NCI-H2081 (cell line): ENCODE results near the gene SMC1B.
A peak's percentile ranks its signal among the peaks of the same experiment; 100 is the strongest.
"Not testable (repeated sequence)": the region's sequence is repeated elsewhere in the genome, so short reads cannot be mapped to it uniquely, and the experiment has no call there.

Experiments used
- DNase-seq, 2 experiments: peaks; one replicate each; lab custom pipeline; 2025; lab: John Stamatoyannopoulos, UW

SMC1B gene

GRCh38 chr22:45442116-45442515 is 28.7 kb upstream of the SMC1B start:
- no peak for DNase-seq

GRCh38 chr22:45441138-45441537 is 27.7 kb upstream of the SMC1B start:
- peak; percentile 55 to 62 for DNase-seq

- not testable (repeated sequence) for DNase-seq
Measured at GRCh38 chr22:45440688-45441087, 27.3 kb upstream of the SMC1B start.

GRCh38 chr22:45438336-45438735 is 24.9 kb upstream of the SMC1B start:
- DNase-seq = no peak

- DNase-seq = not testable (repeated sequence)
Measured at GRCh38 chr22:45436871-45437517, 23.6 kb upstream of the SMC1B start.

- DNase-seq = peak; percentile 60 to 71
Measured at GRCh38 chr22:45435544-45436139, 22.2 kb upstream of the SMC1B start.

- DNase-seq = no peak
Measured at GRCh38 chr22:45434981-45435380, 21.6 kb upstream of the SMC1B start.

GRCh38 chr22:45430871-45431270 is 17.5 kb upstream of the SMC1B start:
- no peak for DNase-seq

- DNase-seq = no peak
Measured at GRCh38 chr22:45429981-45430775, 16.8 kb upstream of the SMC1B start.

- DNase-seq = no peak
Measured at GRCh38 chr22:45429424-45429823, 16.0 kb upstream of the SMC1B start.

GRCh38 chr22:45428391-45429385 is 15.3 kb upstream of the SMC1B start:
- no peak for DNase-seq

GRCh38 chr22:45427114-45427513 is 13.7 kb upstream of the SMC1B start:
- no peak for DNase-seq

GRCh38 chr22:45426387-45426786 is 13.0 kb upstream of the SMC1B start:
- DNase-seq = no peak

GRCh38 chr22:45425531-45426265 is 12.3 kb upstream of the SMC1B start:
- no peak for DNase-seq

- no peak for DNase-seq
Measured at GRCh38 chr22:45425101-45425500, 11.7 kb upstream of the SMC1B start.

- DNase-seq = no peak
Measured at GRCh38 chr22:45424241-45424731, 10.9 kb upstream of the SMC1B start.

GRCh38 chr22:45423524-45423923 is 10.1 kb upstream of the SMC1B start:
- no peak for DNase-seq

GRCh38 chr22:45422237-45422983 is 9.0 kb upstream of the SMC1B start:
- DNase-seq = no peak

- no peak for DNase-seq
Measured at GRCh38 chr22:45421349-45422055, 8.1 kb upstream of the SMC1B start.

GRCh38 chr22:45420539-45420938 is 7.1 kb upstream of the SMC1B start:
- no peak for DNase-seq
